Measurements from ENCODE around the gene CD274. TPM values are rescaled to one million over a fixed set of nuclear protein-coding genes. Genes with fewer than 3 reads are reported as not detected.
A peak's percentile ranks its signal among the peaks of the same experiment; 100 is the strongest.

Gene CD274
- total RNA-seq, 4 donors from 2014 or later, result 0.80 to 2.9 (median 1.2) TPM; not detected in 1

- no peak overlapping the region for H3K27ac ChIP-seq
- 73 to 81% methylated on average over 3 of the region's 3 CpGs for WGBS, 2 donors (ENCODE audit: low coverage in 1 of 2)
- H3K9me3 ChIP-seq, result no peaks in the 10 kb centered on the region
- no peaks in the 10 kb centered on the region for H3K27me3 ChIP-seq
- no peak for TF ChIP-seq POLR2AphosphoS5 (IDR thresholded peaks at IDR 0.05)
- no peak for TF ChIP-seq CTCF (IDR thresholded peaks at IDR 0.05)
- TF ChIP-seq EP300 (IDR thresholded peaks at IDR 0.05; ENCODE audit: low read depth), result no peak
- TF ChIP-seq POLR2A (IDR thresholded peaks at IDR 0.05), result no peak
- intact Hi-C loops (cut with DNase I; ENCODE audit: low total_unique reads) (no loop called here), in situ Hi-C loops (cut with MboI; ENCODE audit: low pct_ligation_motif_present in 1 of 4, low pct_unique_long_range_greater_than_20kb in 1 of 4, low sequenced_read_pairs in 3 of 4) (loop anchor here in 3 of 4 donors (25.0 kb wide), 4 partner anchors 165 to 685 kb away; partner anchors contain the start of genes INSL6 (in 1 of the 3) and JAK2 (in 1 of the 3))
- DNase-seq, result no peak
- no peaks in the 10 kb centered on the region for H3K36me3 ChIP-seq
- H3K4me1 ChIP-seq, result peaks cover 0 to 22% (median 4%) of the 10 kb centered on the region in 4 donors
- H3K4me3 ChIP-seq, result no peak overlapping the region
These were observed 3.0 kb upstream of the CD274 start for GRCh38 chr9:5447337-5447736.

- TF ChIP-seq POLR2A (IDR thresholded peaks at IDR 0.05), result no peak
- no peak for TF ChIP-seq CTCF (IDR thresholded peaks at IDR 0.05)
- no peak for TF ChIP-seq EP300 (IDR thresholded peaks at IDR 0.05; ENCODE audit: low read depth)
- no peak for TF ChIP-seq POLR2AphosphoS5 (IDR thresholded peaks at IDR 0.05)
- in situ Hi-C loops (cut with MboI; ENCODE audit: low pct_ligation_motif_present in 1 of 4, low pct_unique_long_range_greater_than_20kb in 1 of 4, low sequenced_read_pairs in 3 of 4), result loop anchor here in 3 of 4 donors (25.0 kb wide), 4 partner anchors 164 to 686 kb away; partner anchors contain the start of genes INSL6 (in 1 of the 3) and JAK2 (in 1 of the 3)
- H3K4me1 ChIP-seq, result peaks cover 0 to 25% (median 4%) of the 10 kb centered on the region in 4 donors
- no peak for DNase-seq
- H3K27ac ChIP-seq, result no peak overlapping the region
- no peaks in the 10 kb centered on the region for H3K27me3 ChIP-seq
- H3K36me3 ChIP-seq, result no peaks in the 10 kb centered on the region
- intact Hi-C loops (cut with DNase I; ENCODE audit: low total_unique reads), result no loop called here
- WGBS, 2 donors (ENCODE audit: low coverage in 1 of 2), result 85 to 94% methylated on average over 2 of the region's 2 CpGs
- no peak overlapping the region for H3K4me3 ChIP-seq
- H3K9me3 ChIP-seq, result no peaks in the 10 kb centered on the region
These were observed 2.3 kb upstream of the CD274 start for GRCh38 chr9:5448016-5448415.

DNA sequence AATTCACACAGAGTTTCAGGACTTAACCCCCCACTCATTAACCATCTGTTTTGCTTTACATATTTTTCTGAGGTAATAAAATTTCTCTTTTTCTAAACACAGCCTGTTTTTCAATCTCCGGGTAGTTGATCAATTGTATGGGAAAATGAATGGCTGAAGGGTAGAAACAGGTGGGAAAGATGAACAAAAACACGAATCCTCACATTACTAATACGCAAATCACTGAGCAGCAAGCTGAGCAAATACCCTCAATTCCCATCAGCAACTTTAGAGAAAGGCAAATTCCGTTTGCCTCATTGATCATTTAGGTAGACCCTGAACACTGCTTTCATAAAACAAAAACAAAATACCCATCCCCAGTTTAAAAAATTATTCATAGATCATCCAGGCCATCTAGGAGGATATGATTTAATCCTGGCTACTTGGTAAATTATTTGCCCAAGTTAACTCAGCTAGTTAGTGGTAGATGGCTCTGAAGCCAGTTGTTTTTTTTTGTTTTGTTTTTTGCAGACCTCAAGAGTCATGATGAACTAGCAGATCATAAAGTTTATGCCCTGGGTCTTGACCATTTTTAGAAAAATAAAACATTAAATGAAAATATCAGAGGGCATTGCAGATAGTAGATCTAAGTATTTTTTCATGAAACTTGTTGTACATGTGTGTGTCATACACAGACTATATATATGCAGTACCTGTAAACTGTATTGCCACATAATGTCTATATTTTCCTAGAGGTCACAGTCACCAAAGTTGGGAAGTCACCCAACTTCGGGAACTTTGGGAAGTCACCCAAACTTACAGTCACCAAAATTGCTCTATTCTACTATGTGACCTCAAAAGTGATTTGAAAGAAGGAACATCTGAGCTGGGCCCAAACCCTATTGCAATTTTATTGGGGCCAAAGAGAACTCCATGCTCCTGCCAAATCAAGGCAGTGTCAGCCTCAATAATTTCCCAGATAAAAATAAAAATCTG, 1.6 kb upstream of the CD274 start:
- peaks cover 0 to 25% (median 4%) of the 10 kb centered on the region in 4 donors for H3K4me1 ChIP-seq
- WGBS, 2 donors (ENCODE audit: low coverage in 1 of 2), result 79 to 82% methylated on average over 5 of the region's 5 CpGs
- in situ Hi-C loops (cut with MboI; ENCODE audit: low pct_ligation_motif_present in 1 of 4, low pct_unique_long_range_greater_than_20kb in 1 of 4, low sequenced_read_pairs in 3 of 4), result loop anchor here in 3 of 4 donors (25.0 kb wide), 4 partner anchors 164 to 686 kb away; partner anchors contain the start of genes INSL6 (in 1 of the 3) and JAK2 (in 1 of the 3)

More for the DNA sequence above, 1.6 kb upstream of the CD274 start:
- Histone ChIP-seq H3K4me3 (no peak overlapping the region), H3K9me3 (no peaks in the 10 kb centered on the region), H3K27ac (peak overlapping the region in 3 of 4 donors; percentile 78 to 96 (median 88)), H3K36me3 (no peaks in the 10 kb centered on the region), H3K27me3 (no peaks in the 10 kb centered on the region)
- DNase-seq, result no peak
- intact Hi-C loops (cut with DNase I; ENCODE audit: low total_unique reads), result no loop called here
- TF ChIP-seq POLR2A (IDR thresholded peaks at IDR 0.05) (no peak), EP300 (IDR thresholded peaks at IDR 0.05; ENCODE audit: low read depth) (no peak), POLR2AphosphoS5 (IDR thresholded peaks at IDR 0.05) (no peak), CTCF (IDR thresholded peaks at IDR 0.05) (no peak)

Measured in transverse colon (tissue), 4 donors.